D721Med (cell line): ENCODE results near the gene EPHB1.

ENCODE experiments used
- DNase-seq: peaks from one replicate; pipeline ENCODE4 v3.0.0; 2011; ENCODE audit warnings: low spot score; ENCODE audit not compliant: insufficient read length
- FAIRE-seq: peaks from 2 replicates; lab custom pipeline; 2011; peaks lifted over from hg19 to GRCh38; lab: Jason Lieb, UNC
- TF ChIP-seq, protein P1 (sequence below): IDR thresholded peaks from 2 replicates; pipeline ENCODE4 v1.5.1; 2012; ENCODE audit warnings: mild to moderate bottlenecking, control low read depth; ENCODE audit not compliant: insufficient read depth; ENCODE audit errors: missing control alignments

EPHB1 gene

DNA sequence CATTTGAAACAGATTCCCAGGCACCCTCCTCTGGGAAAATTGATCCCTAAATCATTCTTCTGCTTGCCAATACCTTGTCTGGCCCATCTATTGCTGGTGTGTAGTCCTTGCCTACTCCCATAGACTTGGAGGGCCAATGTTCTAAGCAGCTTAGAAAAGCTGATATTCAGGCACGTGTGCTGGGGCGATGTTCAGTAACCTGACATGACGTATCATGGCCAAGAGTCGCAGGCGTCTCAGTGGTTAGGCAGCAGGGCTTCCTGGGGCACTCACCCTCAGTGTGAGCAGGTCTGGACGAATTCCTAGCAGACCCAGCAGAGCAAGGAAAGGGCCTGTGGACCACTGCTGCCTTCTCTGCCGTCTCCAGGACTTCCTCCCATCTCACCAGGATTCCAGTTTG, 21.6 kb downstream of the EPHB1 start:
- FAIRE-seq, result no peak
- TF ChIP-seq, protein P1, sequence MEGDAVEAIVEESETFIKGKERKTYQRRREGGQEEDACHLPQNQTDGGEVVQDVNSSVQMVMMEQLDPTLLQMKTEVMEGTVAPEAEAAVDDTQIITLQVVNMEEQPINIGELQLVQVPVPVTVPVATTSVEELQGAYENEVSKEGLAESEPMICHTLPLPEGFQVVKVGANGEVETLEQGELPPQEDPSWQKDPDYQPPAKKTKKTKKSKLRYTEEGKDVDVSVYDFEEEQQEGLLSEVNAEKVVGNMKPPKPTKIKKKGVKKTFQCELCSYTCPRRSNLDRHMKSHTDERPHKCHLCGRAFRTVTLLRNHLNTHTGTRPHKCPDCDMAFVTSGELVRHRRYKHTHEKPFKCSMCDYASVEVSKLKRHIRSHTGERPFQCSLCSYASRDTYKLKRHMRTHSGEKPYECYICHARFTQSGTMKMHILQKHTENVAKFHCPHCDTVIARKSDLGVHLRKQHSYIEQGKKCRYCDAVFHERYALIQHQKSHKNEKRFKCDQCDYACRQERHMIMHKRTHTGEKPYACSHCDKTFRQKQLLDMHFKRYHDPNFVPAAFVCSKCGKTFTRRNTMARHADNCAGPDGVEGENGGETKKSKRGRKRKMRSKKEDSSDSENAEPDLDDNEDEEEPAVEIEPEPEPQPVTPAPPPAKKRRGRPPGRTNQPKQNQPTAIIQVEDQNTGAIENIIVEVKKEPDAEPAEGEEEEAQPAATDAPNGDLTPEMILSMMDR, result no peak
- DNase-seq, result no peak

DNA sequence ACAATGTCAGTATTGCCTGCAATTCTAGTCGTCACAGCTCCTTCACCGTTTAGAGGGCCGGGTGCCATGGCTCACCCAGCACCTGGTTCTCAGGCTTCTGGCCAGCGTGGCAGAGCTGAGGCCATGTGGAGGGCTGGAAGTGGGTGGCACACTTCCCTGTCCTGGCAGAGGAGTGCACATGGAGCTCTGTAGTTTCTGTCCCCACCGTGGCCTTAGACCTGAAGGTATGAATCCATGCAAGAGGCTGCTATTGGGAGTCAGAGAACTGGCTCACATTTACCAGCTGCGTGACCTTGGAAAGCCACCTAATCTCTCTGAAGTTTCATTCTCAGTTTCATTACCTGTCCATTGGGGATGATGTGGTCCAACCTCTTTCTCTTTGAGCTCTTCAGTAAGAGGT, 22.2 kb downstream of the EPHB1 start:
- no peak for DNase-seq
- TF ChIP-seq, protein P1, result no peak
- no peak for FAIRE-seq

DNA sequence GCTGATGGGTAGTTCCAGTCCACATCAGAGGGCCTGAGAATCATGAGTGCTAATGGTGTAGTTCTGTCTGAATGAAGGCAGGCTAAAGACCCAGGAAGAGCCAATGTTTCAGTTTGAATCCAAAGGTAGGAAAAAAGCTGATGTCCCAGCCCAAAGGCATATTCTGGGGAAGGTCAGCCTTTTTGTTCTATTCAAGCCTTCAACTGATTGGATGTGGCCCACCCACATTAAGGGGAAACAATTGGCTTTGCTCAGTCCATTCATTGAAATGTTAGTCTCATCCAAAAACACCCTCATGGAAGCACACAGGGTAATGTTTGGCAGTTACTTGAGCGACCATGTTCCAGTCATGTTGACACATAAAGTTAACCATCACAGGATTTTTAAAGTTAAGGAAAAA, 25.9 kb downstream of the EPHB1 start:
- TF ChIP-seq, protein P1, result no peak
- FAIRE-seq (no peak), DNase-seq (no peak)

DNA sequence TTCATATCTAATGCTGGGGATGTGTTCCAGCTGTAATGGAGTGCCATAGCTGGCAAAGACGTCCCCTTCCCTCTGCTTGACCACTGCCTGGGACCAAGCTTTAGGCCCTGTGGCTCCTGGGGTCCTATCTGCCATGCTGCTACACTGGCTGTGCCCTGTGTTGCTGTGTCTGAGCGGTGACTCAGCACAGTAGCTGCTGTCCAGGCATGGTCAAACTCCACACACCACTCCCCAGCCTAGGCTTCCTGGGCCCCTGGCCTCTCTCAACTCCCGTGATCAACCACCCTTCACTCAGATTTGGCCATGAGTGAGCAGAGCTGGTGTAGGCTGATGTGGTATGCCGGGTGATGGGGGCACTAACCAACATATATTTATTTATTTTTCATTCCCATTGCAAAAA, 27.0 kb downstream of the EPHB1 start:
- DNase-seq (no peak), FAIRE-seq (no peak)
- TF ChIP-seq, protein P1, result no peak

DNA sequence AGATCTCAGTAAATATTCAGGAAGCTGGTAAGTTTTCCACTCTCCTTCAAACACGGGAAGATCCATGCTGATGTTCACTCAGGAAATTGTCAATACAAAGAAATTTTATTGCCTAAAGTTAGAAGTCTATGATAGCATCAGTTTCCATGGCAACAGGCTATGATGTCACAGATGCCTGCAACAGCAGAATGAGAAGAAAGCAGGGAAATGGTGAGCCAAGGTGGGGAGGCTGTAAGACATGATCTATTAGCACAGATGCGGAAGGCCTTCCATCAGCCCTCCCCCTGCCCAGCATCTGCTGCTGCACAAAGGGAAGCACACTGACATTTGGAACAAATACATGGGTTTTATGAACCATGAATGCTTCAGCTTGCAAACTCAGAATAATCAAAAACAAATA, 28.6 kb downstream of the EPHB1 start:
- no peak for DNase-seq
- TF ChIP-seq, protein P1, result no peak
- FAIRE-seq, result no peak

DNA sequence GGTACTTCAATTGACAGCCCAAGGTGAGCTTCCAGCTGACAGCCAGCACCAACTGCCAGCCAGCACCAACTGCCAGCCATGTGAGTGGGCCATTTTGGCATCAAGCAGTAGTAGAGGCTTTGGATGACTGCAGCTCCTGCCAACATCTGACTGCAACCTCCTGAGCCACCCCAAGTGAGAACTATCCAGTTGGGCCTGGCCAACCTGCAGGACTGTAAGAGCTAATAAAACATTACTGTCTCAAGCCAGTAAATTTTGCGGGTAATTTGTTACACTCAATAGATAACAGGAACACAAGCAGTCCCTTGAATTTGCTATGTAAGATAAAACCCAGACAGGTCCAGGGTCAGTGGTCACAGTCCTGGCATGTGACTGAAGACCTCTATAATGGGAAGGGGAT, 29.7 kb downstream of the EPHB1 start:
- TF ChIP-seq, protein P1, result no peak
- FAIRE-seq, result no peak

DNA sequence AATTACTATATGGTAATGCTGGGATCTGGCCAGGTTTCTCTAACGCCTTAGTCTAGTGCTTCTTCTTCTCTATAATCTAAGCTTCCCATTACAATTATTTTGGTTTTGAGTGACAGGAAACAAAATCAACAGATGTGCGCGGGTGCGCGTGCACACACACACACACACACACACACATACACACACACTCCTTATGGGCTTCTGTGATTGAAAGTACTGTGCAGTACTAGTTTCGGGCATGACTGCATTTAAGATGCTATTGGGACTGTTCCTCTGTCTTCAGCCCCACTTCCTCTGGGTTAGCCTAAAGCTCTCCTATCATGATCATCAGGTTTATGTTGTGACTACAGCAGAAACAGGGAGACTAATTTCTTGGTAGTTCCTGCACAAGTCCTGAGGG, 32.2 kb downstream of the EPHB1 start:
- no peak for FAIRE-seq
- TF ChIP-seq, protein P1, result no peak

More for the DNA sequence above, 29.7 kb downstream of the EPHB1 start:
- DNase-seq, result no peak

More for the DNA sequence above, 32.2 kb downstream of the EPHB1 start:
- no peak for DNase-seq
